GM12891 (cell line): ENCODE data around the gene LILRB5. TPM values are rescaled to one million over a fixed set of nuclear protein-coding genes. Genes with fewer than 3 reads are reported as not detected.
"Not testable (repeated sequence)": the region's sequence is repeated elsewhere in the genome, so short reads cannot be mapped to it uniquely, and the experiment has no call there.

Experiments used
- DNase-seq: peaks from one replicate; pipeline ENCODE4 v3.0.0; 2011; ENCODE audit warnings: low spot score; ENCODE audit not compliant: insufficient read length
- FAIRE-seq: peaks from 2 replicates; lab custom pipeline; 2011; peaks lifted over from hg19 to GRCh38; lab: Jason Lieb, UNC
- PAX5 ChIP-seq: IDR thresholded peaks from 2 replicates; pipeline ENCODE4 v1.6.1; 2011; ENCODE audit warnings: low read length, moderate library complexity, mild to moderate bottlenecking; ENCODE audit not compliant: insufficient read depth, severe bottlenecking
- POLR2A ChIP-seq: IDR thresholded peaks from 2 replicates; pipeline ENCODE4 v1.6.1; 2011; ENCODE audit warnings: low read depth, low read length, control low read depth
- POLR2AphosphoS5 ChIP-seq: IDR thresholded peaks from 2 replicates; pipeline ENCODE4 v1.6.1; 2011; ENCODE audit warnings: low read depth, low read length, control low read depth
- POU2F2 ChIP-seq: IDR thresholded peaks from 2 replicates; pipeline ENCODE4 v1.6.1; 2011; ENCODE audit warnings: low read depth, mild to moderate bottlenecking, control low read depth, low read length, moderate library complexity
- SPI1 ChIP-seq: IDR thresholded peaks from 2 replicates; pipeline ENCODE4 v1.6.1; 2011; ENCODE audit warnings: low read depth, low read length, control low read depth
- TAF1 ChIP-seq: IDR thresholded peaks from 2 replicates; pipeline ENCODE4 v1.6.1; 2011; ENCODE audit warnings: low read depth, low read length, control low read depth
- polyA plus RNA-seq: library from polyadenylated mRNA; unstranded; fragments of >200 nt; gene quantifications from one replicate; pipeline ENCODE4 v1.2.1, GENCODE V29; 2012; ENCODE audit warnings: low read depth, missing spikeins, inconsistent platforms; ENCODE audit not compliant: missing spikeins

The LILRB5 gene
- polyA plus RNA-seq, result 0.03 TPM

DNA sequence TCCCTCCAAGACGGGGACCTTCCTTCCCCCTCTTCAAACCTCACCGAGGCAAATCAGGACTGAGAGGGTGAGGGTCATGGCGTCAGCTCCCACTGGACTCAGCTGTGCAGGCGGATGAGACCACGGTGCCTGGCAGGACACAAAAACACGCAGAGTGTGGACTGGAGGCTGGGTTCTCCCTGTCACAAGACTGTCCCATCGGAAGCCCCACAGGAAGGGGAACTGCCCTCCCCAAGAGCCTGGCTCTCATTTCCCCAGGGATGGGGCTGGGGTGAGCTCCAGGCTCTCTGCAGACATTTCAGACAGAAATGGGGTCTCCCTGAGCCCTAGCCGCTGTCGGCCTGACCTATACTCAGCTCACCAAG lies at the start of gene LILRB5:
TSS of gene LILRB5 (minus strand) at position 158 of the 365 bp plus-strand sequence. CDS start at position 78, 80 bp downstream.
- FAIRE-seq (no peak), DNase-seq (no peak)
- no peak for TF ChIP-seq PAX5
- TF ChIP-seq SPI1, result no peak
- TF ChIP-seq POLR2AphosphoS5, result no peak
- no peak for TF ChIP-seq TAF1
- no peak for TF ChIP-seq POLR2A
- TF ChIP-seq POU2F2, result no peak

DNA sequence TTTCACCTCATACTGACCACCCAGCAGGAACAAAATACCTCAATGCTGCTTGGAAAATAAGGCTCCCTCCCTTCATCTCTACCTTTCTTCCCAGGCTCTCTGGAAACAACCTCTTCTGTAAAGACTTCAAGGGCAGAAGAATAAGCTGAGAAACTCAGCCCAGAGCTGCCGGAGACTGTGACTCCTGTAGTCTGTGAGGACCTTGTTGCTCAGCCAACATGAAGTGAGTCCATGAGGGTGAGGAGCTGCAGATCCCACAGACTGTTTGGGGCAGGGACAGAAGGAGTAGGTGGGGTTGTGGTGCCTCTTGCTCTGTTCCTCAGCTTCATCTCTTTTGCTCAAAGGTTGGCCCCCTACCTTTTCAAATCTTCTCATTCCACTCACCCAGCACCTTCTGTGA lies 48.1 kb upstream of the LILRB5 start:
- TF ChIP-seq SPI1 (no peak), PAX5 (no peak), POLR2A (no peak), TAF1 (no peak), POLR2AphosphoS5 (no peak), POU2F2 (no peak)
- FAIRE-seq (no peak), DNase-seq (no peak)

DNA sequence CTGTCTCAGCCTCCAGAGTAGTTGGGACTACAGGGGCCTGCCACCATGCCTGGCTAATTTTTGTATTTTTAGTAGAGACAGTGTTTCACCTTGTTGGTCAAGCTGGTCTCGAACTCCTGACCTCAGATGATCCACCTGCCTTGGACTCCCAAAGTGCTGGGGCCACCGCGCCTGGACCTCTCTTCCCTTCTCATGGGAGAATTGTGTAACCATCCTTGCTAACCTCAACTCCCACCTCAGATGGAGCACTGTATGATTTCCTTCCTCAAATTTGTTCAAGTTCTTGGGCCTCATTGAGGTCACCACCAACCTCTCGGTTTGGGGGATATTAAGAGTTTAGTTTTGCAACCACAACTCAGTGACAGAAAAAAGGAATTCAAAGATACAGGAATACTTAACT lies 45.2 kb upstream of the LILRB5 start:
- no peak for DNase-seq
- TF ChIP-seq POU2F2 (no peak), POLR2AphosphoS5 (no peak), TAF1 (no peak), SPI1 (no peak)
- FAIRE-seq, result no peak

DNA sequence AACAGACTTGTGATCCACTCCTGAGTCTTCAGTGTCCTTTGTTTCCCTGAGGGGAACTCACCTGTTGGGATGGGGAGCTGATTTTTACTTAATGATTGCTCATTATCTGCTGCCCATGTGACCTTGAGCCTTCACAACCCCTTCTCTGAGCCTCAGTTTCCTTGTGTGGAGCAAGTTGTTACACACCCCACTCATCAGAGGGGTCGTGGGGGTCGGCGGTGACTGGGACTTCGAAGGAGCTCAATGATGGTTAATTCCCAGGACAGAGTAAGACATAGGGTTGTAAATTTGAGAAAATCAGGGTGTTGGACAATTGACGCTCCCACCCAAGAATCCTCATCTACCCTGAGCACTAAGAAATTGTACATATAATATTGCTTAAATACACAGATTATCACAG lies 42.4 kb upstream of the LILRB5 start:
- no peak for FAIRE-seq
- no peak for DNase-seq
- no peak for TF ChIP-seq POLR2A

DNA sequence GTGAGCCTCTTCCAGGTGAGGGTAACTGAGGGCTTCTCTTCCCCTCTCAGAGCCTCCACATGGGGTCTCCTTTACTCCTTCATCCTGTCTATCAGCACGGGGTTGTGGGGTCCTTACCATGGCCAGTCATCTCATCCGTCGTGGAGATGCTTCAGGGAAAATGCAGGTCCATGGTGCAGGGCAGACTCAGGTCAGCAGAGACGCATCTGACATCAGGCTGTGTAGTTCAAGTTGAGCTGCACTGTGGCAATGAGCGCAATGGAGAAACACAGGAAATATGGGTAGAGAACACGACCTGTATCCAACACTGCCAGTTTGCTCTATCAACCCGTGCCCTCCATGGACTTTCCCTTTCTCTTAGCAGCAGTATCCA lies 42.0 kb upstream of the LILRB5 start:
- no peak for DNase-seq
- FAIRE-seq, result no peak
- no peak for TF ChIP-seq POU2F2
- no peak for TF ChIP-seq POLR2A
- TF ChIP-seq SPI1, result no peak
- no peak for TF ChIP-seq POLR2AphosphoS5
- TF ChIP-seq TAF1, result no peak
- no peak for TF ChIP-seq PAX5

DNA sequence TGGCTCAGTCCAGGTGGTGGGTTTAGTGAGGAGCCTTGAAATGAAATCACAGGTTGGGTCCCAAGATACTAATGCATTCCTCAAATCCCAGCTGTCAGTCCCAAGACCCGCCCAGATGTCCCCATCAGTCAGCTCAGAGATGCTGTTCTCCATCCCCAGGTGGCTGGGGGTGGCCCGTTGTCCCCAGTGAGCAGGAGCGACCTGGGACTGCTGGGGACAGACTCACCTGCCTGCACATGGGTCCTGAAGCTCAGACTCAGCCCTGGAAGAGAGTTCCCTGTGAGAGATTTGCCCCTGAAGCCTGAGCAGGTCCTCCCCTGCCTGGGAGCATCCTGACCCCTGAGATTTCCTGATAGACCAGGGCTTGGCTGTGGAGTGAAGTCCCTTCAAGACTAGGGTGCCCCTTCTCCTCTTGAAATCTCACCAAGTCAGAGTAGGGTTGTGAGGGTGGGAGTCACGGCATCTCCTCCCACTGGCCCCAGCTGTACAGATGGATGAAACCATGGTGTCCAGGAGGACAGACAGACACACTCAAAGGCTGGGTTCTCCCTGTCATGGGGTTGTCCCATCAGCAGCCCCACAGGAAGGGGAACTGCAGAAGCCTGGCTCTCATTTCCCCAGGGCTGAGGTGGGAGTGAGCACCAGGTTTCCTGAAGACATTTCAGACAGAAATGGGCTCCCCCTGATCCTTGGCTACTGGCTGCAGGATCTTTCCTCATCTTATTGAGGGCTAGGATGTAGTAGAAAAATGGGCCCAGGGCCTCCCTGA lies 41.5 kb upstream of the LILRB5 start:
- DNase-seq (no peak), FAIRE-seq (no peak)
- TF ChIP-seq TAF1 (no peak), SPI1 (no peak), POLR2A (no peak), POLR2AphosphoS5 (no peak), PAX5 (no peak), POU2F2 (no peak)

DNA sequence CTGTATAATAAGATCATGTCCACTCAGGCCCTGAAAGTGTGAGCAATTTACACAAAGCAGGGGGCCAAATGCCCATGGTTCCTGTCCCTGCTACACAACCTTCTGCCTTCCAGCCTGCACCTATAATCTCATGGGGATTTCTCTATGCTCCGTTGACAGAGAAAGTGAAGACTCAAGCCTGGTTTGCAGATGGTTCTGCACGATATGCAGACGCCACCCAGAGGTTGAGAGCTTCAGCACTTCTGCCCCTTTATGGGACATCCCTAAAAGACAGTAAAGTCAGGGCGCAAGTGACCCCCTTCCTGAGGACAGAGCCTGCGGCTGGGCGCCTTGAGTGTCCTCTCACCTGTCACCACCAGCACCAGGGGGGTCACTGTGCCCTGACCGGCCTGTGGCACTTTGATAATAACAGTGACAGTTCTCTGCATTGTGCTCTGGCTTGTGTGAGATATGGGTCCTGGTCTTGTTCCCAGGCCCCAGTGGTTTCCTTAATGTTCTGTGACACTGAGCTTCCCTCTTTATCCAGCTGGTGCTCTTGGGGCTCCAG lies 40.8 kb upstream of the LILRB5 start:
- FAIRE-seq, result no peak
- no peak for DNase-seq
- TF ChIP-seq SPI1, result no peak
- no peak for TF ChIP-seq TAF1
- TF ChIP-seq POLR2AphosphoS5, result no peak
- TF ChIP-seq POU2F2, result no peak
- TF ChIP-seq POLR2A, result no peak

DNA sequence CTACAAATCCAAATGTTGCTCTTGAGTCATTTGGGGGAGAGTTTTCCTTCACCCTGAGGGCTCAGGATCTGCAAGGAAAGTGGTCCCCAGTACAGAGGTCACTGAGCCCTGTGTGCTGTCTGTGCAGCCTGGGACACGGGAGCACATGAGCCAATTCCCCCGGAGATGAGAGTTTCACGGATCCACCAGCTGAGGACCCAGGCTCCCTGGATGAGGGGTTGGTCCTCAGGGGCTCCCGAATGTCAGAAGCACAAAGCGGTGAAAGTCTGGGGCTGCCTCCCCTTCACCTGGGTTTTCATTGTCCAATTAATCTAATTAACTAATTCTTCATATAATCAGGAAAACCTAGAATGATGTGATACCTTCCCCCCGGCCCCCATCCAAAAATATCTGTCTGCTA lies 37.5 kb upstream of the LILRB5 start:
- TF ChIP-seq TAF1, result no peak
- no peak for TF ChIP-seq SPI1
- TF ChIP-seq PAX5, result no peak
- TF ChIP-seq POLR2A, result no peak
- no peak for TF ChIP-seq POLR2AphosphoS5
- TF ChIP-seq POU2F2, result no peak
- FAIRE-seq (no peak), DNase-seq (no peak)

DNA sequence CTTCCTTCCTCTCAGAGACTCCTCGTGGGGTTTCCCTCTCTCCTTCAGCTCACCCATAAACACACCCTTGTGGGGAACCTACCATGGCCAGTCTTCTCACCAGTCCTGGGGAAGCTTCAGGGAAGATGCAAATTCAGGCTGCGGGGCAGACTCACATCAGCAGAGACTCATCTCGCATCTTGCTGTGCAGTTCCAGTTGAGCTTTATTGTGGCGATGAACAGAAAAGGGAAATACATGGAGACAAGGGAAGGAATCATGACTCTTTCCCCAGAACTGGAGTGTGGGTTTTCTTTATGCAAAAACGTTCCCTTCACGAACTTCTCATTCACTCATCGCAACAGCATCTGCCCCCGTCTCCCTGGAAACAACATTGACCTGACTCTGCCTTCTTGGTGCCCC lies 32.1 kb upstream of the LILRB5 start:
- DNase-seq, result not testable (repeated sequence)
- FAIRE-seq, result peak; percentile 98

DNA sequence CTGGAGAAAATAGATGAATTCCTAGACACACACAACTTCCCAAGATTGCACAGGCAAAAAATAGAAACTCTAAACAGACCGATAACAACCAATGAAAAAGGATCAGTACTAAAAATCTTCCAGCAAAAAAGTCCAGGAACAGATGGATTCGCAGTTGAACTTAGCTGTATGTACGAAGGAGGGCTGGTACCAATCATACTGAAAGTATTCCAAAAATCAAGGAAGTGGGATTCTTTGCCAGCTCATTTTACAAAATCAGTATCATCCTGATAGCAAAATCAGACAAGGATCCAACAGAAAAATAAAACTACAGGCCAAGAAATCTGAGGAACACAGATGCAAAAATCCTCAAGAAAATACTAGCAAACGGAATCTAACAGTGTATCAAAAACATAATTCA lies 30.4 kb upstream of the LILRB5 start:
- FAIRE-seq, result no peak
- TF ChIP-seq POLR2A, result no peak
- TF ChIP-seq PAX5, result no peak
- no peak for TF ChIP-seq POLR2AphosphoS5
- no peak for TF ChIP-seq POU2F2
- no peak for TF ChIP-seq SPI1
- no peak for TF ChIP-seq TAF1
- DNase-seq, result no peak

DNA sequence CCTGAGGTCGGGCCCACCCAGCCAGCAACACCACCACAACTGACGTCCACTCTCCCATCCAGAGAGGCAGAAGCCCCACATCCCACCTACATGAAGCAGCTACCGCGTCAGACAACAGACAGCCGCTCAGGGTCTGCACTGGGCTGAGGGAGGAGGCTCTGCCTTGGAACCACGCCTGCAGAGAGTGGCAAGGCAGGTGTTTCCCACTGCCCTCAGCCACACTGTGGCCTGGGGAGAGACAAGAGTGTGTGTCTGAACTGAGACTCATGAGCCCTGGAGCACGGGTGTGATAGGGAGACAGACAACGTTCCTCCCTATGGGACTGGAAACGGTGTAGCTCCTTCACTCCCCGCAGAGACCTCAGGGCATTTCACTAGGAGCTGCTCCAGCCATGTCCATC lies 29.2 kb upstream of the LILRB5 start:
- not testable (repeated sequence) for DNase-seq
- peak; percentile 96 for FAIRE-seq

DNA sequence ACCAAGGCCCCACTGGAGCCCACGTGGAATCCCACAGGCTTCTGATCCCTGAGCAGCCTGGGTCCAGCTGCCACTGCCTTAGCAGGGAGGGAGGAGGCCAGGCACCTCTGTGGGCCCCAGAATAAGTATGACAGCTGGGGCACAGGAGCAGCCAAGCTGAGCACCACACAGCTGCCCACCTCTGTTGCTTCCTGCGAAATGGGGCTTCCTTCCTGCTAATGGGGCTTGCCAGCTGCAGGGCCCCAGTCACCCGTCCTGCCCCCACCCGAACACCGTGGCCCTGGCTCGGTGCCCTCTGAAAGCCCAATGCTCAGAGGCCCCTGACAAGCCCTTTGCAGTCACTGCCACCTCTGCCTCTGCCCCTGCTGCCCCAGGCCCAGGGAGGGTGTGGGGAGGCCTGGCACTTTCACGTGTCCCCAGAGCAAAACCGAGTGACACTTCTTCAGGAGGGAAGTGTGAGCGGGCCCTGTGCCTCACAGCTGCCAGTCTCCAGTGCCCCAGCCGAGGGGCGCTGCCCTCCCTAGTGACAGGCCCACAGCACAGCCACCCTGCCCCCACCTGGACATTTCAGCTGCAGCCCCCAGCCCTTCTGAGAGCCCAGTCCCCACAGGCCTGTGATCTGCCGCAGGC lies 28.5 kb upstream of the LILRB5 start:
- DNase-seq, result not testable (repeated sequence)
- FAIRE-seq, result peak; percentile 68
